Type B pancreatic cell (in vitro differentiated cells): ENCODE measurements around the gene SIK3. TPM values are rescaled to one million over a fixed set of nuclear protein-coding genes. Genes with fewer than 3 reads are reported as not detected.

Experiments
- DNase-seq: peaks from one replicate; pipeline ENCODE4 v3.0.0; 2021; ENCODE audit warnings: mixed read lengths; ENCODE audit not compliant: unreplicated experiment; ENCODE audit errors: extremely low spot score
- H3K27ac Mint-ChIP-seq: 2 replicates; pipeline ENCODE4 v1.8.0; 2021; ENCODE audit warnings: mild to moderate bottlenecking, mixed read lengths
- H3K27me3 Mint-ChIP-seq: 2 replicates; pipeline ENCODE4 v1.8.0; 2021; ENCODE audit warnings: mixed read lengths
- H3K36me3 Mint-ChIP-seq: 2 replicates; pipeline ENCODE4 v1.8.0; 2021; ENCODE audit warnings: mixed read lengths
- H3K4me1 Mint-ChIP-seq: one replicate; pipeline ENCODE4 v1.8.0; 2021; ENCODE audit warnings: mixed read lengths; ENCODE audit not compliant: unreplicated experiment
- H3K4me3 Mint-ChIP-seq: 2 replicates; pipeline ENCODE4 v1.8.0; 2021; ENCODE audit warnings: mild to moderate bottlenecking, mixed read lengths
- H3K9me3 Mint-ChIP-seq: 2 replicates; pipeline ENCODE4 v1.8.0; 2021; ENCODE audit warnings: mixed read lengths
- total RNA-seq: library from RNA; stranded (reverse); gene quantifications from 2 replicates; pipeline ENCODE4 v1.2.1, GENCODE V29; 2021; ENCODE audit warnings: low replicate concordance
- TF ChIP-seq, protein P1 (sequence below): fragments of 200-600 bp; sonication (generic); conservative IDR thresholded peaks from 2 replicates; pipeline ENCODE4 v1.5.0; 2021; ENCODE audit warnings: antibody characterized with exemption, mild to moderate bottlenecking

The SIK3 gene
- total RNA-seq, 1 donor from 2014 or later: 39.9 TPM

DNA sequence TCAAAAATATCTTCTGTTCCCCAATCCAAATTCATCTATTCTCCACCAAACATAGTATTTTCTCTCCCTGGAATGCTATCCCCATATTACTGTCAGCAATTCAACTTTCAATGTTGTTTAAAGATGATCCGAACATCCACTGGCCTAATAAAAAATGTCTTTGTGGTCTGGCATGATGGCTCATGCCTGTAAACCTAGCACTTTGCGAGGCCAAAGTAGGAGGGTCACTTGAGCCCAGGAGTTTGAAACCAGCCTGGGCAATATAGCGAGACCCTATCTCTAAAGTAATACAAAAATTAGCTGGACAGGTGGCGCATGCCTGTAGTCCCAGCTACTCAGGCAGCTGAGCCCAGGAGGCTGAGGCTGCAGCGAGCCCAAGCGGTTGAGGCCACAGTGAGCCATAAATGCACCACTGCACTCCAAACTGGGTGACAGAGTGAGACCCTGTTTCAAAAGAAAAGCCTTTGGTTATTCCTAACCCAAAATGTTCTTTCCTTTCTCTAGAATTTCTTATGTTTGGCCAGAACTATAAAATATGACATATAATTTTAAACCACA, 29.8 kb downstream of the SIK3 start:
- H3K4me1 Mint-ChIP-seq: peaks cover 34% of the 10 kb centered on the region
- H3K9me3 Mint-ChIP-seq: no peaks in the 10 kb centered on the region
- TF ChIP-seq, protein P1, sequence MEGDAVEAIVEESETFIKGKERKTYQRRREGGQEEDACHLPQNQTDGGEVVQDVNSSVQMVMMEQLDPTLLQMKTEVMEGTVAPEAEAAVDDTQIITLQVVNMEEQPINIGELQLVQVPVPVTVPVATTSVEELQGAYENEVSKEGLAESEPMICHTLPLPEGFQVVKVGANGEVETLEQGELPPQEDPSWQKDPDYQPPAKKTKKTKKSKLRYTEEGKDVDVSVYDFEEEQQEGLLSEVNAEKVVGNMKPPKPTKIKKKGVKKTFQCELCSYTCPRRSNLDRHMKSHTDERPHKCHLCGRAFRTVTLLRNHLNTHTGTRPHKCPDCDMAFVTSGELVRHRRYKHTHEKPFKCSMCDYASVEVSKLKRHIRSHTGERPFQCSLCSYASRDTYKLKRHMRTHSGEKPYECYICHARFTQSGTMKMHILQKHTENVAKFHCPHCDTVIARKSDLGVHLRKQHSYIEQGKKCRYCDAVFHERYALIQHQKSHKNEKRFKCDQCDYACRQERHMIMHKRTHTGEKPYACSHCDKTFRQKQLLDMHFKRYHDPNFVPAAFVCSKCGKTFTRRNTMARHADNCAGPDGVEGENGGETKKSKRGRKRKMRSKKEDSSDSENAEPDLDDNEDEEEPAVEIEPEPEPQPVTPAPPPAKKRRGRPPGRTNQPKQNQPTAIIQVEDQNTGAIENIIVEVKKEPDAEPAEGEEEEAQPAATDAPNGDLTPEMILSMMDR: no peak
- no peak for DNase-seq
- no peaks in the 10 kb centered on the region for H3K36me3 Mint-ChIP-seq
- no peak overlapping the region for H3K27ac Mint-ChIP-seq
- H3K27me3 Mint-ChIP-seq: no peaks in the 10 kb centered on the region
- H3K4me3 Mint-ChIP-seq: no peak overlapping the region

DNA sequence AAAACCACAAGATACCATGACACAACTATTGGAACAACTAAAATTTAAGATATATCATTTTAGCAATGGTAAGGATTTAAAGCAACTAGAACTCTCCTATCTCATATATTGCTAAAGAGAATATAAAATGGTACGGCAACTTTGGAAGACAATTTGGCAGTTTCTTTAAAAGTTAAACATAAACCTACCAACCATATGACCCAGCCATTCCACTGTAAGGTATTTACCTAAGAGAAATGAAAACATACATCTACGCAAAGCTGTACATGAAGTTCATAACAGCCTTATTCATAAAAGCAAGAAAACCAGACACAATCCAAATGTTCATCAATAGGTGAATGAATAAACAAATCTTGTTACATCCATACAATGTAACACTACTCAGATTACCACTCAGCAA, 31.3 kb downstream of the SIK3 start:
- H3K27ac Mint-ChIP-seq: no peak overlapping the region
- H3K4me1 Mint-ChIP-seq: peaks cover 29% of the 10 kb centered on the region
- TF ChIP-seq, protein P1: no peak
- H3K9me3 Mint-ChIP-seq: no peaks in the 10 kb centered on the region
- H3K36me3 Mint-ChIP-seq: no peaks in the 10 kb centered on the region
- DNase-seq: no peak
- H3K4me3 Mint-ChIP-seq: no peak overlapping the region
- H3K27me3 Mint-ChIP-seq: no peaks in the 10 kb centered on the region

DNA sequence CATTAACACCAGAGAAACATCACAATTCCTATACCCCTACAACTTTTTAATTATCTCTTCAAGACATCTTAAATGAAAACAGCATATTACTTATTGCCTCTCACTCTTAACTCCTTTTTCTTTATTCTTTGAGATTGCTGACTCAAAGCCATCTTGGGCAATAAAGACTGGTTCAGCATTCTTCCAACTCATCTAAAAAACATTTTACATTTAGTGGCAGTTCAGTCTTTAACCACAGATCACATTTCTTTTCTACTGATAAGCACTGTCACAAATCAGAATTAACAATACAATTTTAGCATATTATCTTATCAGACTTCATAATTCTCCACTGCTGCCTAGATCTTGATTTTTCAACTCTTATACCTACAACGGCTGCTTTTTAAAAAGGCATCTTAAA, 34.0 kb downstream of the SIK3 start:
- no peaks in the 10 kb centered on the region for H3K27me3 Mint-ChIP-seq
- H3K36me3 Mint-ChIP-seq: no peaks in the 10 kb centered on the region
- H3K9me3 Mint-ChIP-seq: no peaks in the 10 kb centered on the region
- H3K27ac Mint-ChIP-seq: no peak overlapping the region
- peaks cover 28% of the 10 kb centered on the region for H3K4me1 Mint-ChIP-seq
- no peak for DNase-seq
- TF ChIP-seq, protein P1: no peak
- H3K4me3 Mint-ChIP-seq: no peak overlapping the region

DNA sequence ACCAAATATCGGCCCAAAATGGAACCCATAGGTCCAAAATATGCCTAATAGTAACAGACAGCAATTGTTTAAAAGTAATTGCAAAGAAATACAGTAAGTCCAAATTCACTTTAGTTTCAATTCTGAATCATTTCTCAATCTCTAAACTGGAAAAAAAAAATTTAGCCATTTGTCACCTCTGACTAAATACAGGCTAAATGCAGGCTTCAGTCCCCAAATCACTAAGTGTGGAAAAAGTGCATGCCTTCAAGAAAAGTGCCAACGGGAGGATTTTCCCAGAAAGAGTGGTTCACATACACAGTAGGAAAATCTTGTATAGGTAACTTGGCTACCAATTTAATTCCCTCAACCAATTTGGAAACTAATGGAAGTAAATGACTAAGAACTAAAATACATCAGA, 35.7 kb downstream of the SIK3 start:
- Mint-ChIP-seq H3K27ac (no peak overlapping the region), H3K9me3 (no peaks in the 10 kb centered on the region), H3K4me3 (no peak overlapping the region), H3K27me3 (no peaks in the 10 kb centered on the region), H3K36me3 (no peaks in the 10 kb centered on the region), H3K4me1 (peaks cover 42% of the 10 kb centered on the region)
- DNase-seq: no peak
- TF ChIP-seq, protein P1: no peak

DNA sequence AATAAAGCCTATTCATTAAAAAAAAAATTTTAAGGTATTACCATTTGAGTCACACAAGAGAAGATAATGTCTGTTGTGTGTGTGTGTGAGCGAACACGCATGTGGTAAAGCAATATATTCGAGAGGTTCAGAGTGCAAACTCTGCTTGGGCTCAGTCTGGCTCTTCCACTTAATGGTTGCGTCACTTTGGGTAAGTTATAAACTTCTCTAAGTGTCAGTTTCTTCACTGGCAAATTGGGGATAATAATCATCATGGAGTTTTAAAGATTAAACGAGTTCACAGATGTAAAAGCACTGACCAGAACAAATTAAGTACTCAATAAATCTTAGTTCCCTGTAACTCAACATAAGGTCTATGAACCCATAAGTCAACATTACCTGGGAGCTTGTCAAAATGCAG, 37.0 kb downstream of the SIK3 start:
- peaks cover 38% of the 10 kb centered on the region for H3K4me1 Mint-ChIP-seq
- H3K4me3 Mint-ChIP-seq: no peak overlapping the region
- TF ChIP-seq, protein P1: no peak
- H3K9me3 Mint-ChIP-seq: no peaks in the 10 kb centered on the region
- DNase-seq: no peak
- no peak overlapping the region for H3K27ac Mint-ChIP-seq
- peaks cover 4% of the 10 kb centered on the region for H3K36me3 Mint-ChIP-seq
- H3K27me3 Mint-ChIP-seq: no peaks in the 10 kb centered on the region
